HepG2 (cell line): ENCODE results near the gene CARHSP1. TPM values are rescaled to one million over a fixed set of nuclear protein-coding genes. Genes with fewer than 3 reads are reported as not detected.
A peak's percentile ranks its signal among the peaks of the same experiment; 100 is the strongest.

ENCODE experiments used
- ARNTL ChIP-seq: sonication (generic); formaldehyde crosslinking; IDR thresholded peaks from 2 replicates; pipeline ENCODE4 v1.4.0; 2020; ENCODE audit warnings: mild to moderate bottlenecking, missing genetic modification reagents
- CAMTA2 ChIP-seq: sonication (generic); formaldehyde crosslinking; IDR thresholded peaks from 2 replicates; pipeline ENCODE4 v1.4.0; 2020; ENCODE audit warnings: mild to moderate bottlenecking, missing genetic modification reagents, borderline replicate concordance
- HNRNPH1 ChIP-seq: fragments of 200-400 bp; formaldehyde crosslinking; optimal IDR thresholded peaks from 2 replicates; pipeline ENCODE3; 2017; ENCODE audit warnings: mild to moderate bottlenecking, low read depth, low read length
- HNRNPUL1 ChIP-seq: fragments of 200-400 bp; formaldehyde crosslinking; IDR thresholded peaks from 2 replicates; pipeline ENCODE4 v1.6.1; 2017; ENCODE audit warnings: low read depth, mild to moderate bottlenecking, low read length, moderate library complexity
- JUNB ChIP-seq: sonication (generic); formaldehyde crosslinking; IDR thresholded peaks from 2 replicates; pipeline ENCODE4 v1.8.0; 2022; ENCODE audit warnings: missing genetic modification reagents, mild to moderate bottlenecking, borderline replicate concordance
- POLR2AphosphoS2 ChIP-seq: IDR thresholded peaks from 2 replicates; pipeline ENCODE4 v1.6.1; 2011; ENCODE audit warnings: low read depth, low read length, improper control_type of control experiment
- SAFB2 ChIP-seq: sonication (generic); formaldehyde crosslinking; IDR thresholded peaks from 2 replicates; pipeline ENCODE4 v1.5.1; 2020; ENCODE audit warnings: missing genetic modification reagents, low read depth, mild to moderate bottlenecking, borderline replicate concordance
- SIX4 ChIP-seq: sonication (generic); formaldehyde crosslinking; IDR thresholded peaks from 2 replicates; pipeline ENCODE4 v1.4.0; 2020; ENCODE audit warnings: missing genetic modification reagents
- SPEN ChIP-seq: sonication (generic); formaldehyde crosslinking; IDR thresholded peaks from 2 replicates; pipeline ENCODE4 v1.5.1; 2020; ENCODE audit warnings: low read depth, mild to moderate bottlenecking, missing genetic modification reagents
- ZNF20 ChIP-seq: sonication (generic); formaldehyde crosslinking; IDR thresholded peaks from 2 replicates; pipeline ENCODE4 v1.4.0; 2020; ENCODE audit warnings: mild to moderate bottlenecking, moderate library complexity, missing genetic modification reagents
- ZNF251 ChIP-seq: sonication (generic); formaldehyde crosslinking; IDR thresholded peaks from 2 replicates; pipeline ENCODE4 v1.9.0; 2021; ENCODE audit warnings: mild to moderate bottlenecking, missing genetic modification reagents
- ZNF333 ChIP-seq: sonication (generic); formaldehyde crosslinking; IDR thresholded peaks from 2 replicates; pipeline ENCODE4 v1.4.0; 2020; ENCODE audit warnings: mild to moderate bottlenecking, missing genetic modification reagents, borderline replicate concordance
- ZNF703 ChIP-seq: sonication (generic); formaldehyde crosslinking; IDR thresholded peaks from 2 replicates; pipeline ENCODE4 v1.5.1; 2020; ENCODE audit warnings: missing genetic modification reagents, mild to moderate bottlenecking, moderate library complexity, borderline replicate concordance
- polyA plus RNA-seq, 8 experiments: library from polyadenylated mRNA; depleted of rRNA in 3 of 8; stranded (reverse) in 7 of 8; unstranded in 1 of 8; fragments of >200 nt; fragmentation: Illumina TruSeq in 4 of 8; extraction: Trizol in 4 of 8; gene quantifications; 2 replicates each; pipeline versions ENCODE4 v1.2.1 to v1.2.3, GENCODE V29; 2011 to 2016; ENCODE audit warnings: low read depth in 4 of 8, missing spikeins in 1 of 8, mixed read lengths in 1 of 8; ENCODE audit not compliant: insufficient read depth in 1 of 8
- total RNA-seq, 5 experiments: library from RNA; depleted of rRNA; stranded (reverse); fragments of >200 nt; fragmentation: Illumina TruSeq; extraction: Trizol; gene quantifications; 2 replicates each; pipeline ENCODE4 v1.2.3, GENCODE V29; 2016; ENCODE audit warnings: low read depth in 1 of 5
- TF ChIP-seq, protein P1 (sequence below): sonication (generic); formaldehyde crosslinking; IDR thresholded peaks from 2 replicates; pipeline ENCODE4 v1.4.0; 2020; ENCODE audit warnings: mild to moderate bottlenecking, missing genetic modification reagents
- TF ChIP-seq, protein P2 (sequence below): sonication (generic); formaldehyde crosslinking; IDR thresholded peaks from 2 replicates; pipeline ENCODE4 v1.4.0; 2020; ENCODE audit warnings: mild to moderate bottlenecking, missing genetic modification reagents, borderline replicate concordance
- TF ChIP-seq, protein P3 (sequence below): sonication (generic); formaldehyde crosslinking; IDR thresholded peaks from 2 replicates; pipeline ENCODE4 v1.5.1; 2020; ENCODE audit warnings: mild to moderate bottlenecking, missing genetic modification reagents

Gene CARHSP1
- total and polyA plus RNA-seq, 2 of the 13 experiments (the other 11 are each of a cell fraction or from before 2014, with no cell fraction given), result 173 to 345 TPM

DNA sequence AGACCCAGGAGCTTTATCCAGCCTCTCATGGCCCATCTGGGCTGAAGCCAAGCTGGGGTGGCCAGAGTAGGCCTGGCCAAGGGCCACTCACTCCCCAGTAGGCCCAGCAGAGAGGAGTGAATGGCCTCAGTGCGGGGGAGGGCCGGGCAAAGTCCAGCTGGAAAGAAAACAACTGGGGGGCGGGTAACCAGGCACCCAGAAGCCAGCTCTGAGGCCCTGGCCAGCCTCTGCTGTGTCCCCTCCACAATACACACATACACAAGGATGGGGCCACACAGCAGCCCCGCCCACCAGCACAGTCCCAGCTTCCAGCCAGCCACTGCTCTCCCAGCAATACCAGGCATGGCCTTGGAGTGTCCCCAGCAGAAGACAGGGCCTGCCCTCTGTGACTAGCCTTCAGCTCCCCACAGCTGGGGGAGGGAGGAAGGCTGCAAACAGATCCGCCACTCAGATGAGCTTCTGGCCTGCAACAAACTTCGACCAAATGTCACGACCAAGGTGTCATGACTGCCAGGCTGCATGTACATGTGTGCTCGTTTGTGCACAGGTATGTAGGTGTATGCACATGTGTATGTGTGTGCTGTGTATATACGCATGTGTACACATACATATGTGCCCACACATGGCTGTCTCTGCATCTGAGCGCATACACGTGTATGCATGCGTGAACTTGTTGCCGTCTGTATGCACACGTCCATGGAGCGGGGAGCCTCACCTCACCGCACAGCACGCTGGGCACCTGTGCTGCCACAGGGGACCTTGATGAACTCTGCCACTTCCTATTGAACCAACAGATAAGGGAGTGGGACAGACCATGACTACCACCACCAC lies 5.0 kb downstream of the CARHSP1 start (continued):
- TF ChIP-seq ZNF703 (CRISPR knock-in tag), result no peak; the same call in 1 of the 2 replicates
- TF ChIP-seq HNRNPUL1, result no peak
- TF ChIP-seq ARNTL, result peak; percentile 92
- TF ChIP-seq SAFB2 (CRISPR knock-in tag), result peak; percentile 37; the same call in 1 of the 2 replicates
- TF ChIP-seq, protein P1, sequence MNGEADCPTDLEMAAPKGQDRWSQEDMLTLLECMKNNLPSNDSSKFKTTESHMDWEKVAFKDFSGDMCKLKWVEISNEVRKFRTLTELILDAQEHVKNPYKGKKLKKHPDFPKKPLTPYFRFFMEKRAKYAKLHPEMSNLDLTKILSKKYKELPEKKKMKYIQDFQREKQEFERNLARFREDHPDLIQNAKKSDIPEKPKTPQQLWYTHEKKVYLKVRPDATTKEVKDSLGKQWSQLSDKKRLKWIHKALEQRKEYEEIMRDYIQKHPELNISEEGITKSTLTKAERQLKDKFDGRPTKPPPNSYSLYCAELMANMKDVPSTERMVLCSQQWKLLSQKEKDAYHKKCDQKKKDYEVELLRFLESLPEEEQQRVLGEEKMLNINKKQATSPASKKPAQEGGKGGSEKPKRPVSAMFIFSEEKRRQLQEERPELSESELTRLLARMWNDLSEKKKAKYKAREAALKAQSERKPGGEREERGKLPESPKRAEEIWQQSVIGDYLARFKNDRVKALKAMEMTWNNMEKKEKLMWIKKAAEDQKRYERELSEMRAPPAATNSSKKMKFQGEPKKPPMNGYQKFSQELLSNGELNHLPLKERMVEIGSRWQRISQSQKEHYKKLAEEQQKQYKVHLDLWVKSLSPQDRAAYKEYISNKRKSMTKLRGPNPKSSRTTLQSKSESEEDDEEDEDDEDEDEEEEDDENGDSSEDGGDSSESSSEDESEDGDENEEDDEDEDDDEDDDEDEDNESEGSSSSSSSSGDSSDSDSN, result peak; percentile 99
- peak; percentile 28; the same call in 1 of the 2 replicates for TF ChIP-seq CAMTA2 (CRISPR knock-in tag)
- peak; percentile 67; the same call in 1 of the 2 replicates for TF ChIP-seq SIX4 (CRISPR knock-in tag)
- TF ChIP-seq JUNB (CRISPR knock-in tag), result peak; percentile 77; the same call in 1 of the 2 replicates
- TF ChIP-seq, protein P2, sequence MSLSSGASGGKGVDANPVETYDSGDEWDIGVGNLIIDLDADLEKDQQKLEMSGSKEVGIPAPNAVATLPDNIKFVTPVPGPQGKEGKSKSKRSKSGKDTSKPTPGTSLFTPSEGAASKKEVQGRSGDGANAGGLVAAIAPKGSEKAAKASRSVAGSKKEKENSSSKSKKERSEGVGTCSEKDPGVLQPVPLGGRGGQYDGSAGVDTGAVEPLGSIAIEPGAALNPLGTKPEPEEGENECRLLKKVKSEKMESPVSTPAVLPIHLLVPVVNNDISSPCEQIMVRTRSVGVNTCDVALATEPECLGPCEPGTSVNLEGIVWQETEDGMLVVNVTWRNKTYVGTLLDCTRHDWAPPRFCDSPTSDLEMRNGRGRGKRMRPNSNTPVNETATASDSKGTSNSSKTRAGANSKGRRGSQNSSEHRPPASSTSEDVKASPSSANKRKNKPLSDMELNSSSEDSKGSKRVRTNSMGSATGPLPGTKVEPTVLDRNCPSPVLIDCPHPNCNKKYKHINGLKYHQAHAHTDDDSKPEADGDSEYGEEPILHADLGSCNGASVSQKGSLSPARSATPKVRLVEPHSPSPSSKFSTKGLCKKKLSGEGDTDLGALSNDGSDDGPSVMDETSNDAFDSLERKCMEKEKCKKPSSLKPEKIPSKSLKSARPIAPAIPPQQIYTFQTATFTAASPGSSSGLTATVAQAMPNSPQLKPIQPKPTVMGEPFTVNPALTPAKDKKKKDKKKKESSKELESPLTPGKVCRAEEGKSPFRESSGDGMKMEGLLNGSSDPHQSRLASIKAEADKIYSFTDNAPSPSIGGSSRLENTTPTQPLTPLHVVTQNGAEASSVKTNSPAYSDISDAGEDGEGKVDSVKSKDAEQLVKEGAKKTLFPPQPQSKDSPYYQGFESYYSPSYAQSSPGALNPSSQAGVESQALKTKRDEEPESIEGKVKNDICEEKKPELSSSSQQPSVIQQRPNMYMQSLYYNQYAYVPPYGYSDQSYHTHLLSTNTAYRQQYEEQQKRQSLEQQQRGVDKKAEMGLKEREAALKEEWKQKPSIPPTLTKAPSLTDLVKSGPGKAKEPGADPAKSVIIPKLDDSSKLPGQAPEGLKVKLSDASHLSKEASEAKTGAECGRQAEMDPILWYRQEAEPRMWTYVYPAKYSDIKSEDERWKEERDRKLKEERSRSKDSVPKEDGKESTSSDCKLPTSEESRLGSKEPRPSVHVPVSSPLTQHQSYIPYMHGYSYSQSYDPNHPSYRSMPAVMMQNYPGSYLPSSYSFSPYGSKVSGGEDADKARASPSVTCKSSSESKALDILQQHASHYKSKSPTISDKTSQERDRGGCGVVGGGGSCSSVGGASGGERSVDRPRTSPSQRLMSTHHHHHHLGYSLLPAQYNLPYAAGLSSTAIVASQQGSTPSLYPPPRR (CRISPR knock-in tag), result peak; percentile 96
- TF ChIP-seq, protein P3, sequence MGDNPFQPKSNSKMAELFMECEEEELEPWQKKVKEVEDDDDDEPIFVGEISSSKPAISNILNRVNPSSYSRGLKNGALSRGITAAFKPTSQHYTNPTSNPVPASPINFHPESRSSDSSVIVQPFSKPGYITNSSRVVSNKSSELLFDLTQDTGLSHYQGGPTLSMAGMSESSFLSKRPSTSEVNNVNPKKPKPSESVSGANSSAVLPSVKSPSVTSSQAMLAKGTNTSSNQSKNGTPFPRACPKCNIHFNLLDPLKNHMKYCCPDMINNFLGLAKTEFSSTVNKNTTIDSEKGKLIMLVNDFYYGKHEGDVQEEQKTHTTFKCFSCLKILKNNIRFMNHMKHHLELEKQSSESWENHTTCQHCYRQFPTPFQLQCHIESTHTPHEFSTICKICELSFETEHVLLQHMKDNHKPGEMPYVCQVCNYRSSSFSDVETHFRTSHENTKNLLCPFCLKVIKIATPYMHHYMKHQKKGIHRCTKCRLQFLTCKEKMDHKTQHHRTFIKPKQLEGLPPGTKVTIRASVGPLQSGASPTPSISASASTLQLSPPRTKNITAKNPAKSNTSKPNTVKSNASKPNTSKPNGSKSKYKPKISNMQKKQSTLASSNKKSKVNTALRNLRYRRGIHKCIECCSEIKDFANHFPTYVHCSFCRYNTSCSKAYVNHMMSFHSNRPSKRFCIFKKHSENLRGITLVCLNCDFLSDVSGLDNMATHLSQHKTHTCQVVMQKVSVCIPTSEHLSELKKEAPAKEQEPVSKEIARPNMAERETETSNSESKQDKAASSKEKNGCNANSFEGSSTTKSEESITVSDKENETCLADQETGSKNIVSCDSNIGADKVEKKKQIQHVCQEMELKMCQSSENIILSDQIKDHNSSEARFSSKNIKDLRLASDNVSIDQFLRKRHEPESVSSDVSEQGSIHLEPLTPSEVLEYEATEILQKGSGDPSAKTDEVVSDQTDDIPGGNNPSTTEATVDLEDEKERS, result peak; percentile 82
- no peak for TF ChIP-seq ZNF20 (CRISPR knock-in tag)
- peak; percentile 95; the same call in 1 of the 2 replicates for TF ChIP-seq ZNF251 (CRISPR knock-in tag)
- peak; percentile 86 for TF ChIP-seq HNRNPH1
- peak; percentile 96 for TF ChIP-seq SPEN
- peak; percentile 96 for TF ChIP-seq ZNF333
- TF ChIP-seq POLR2AphosphoS2, result peak; percentile 92
